HFF-Myc (cell line): Measurements from ENCODE around the gene LMCD1.

Experiments used
- DNase-seq: peaks from one replicate; pipeline ENCODE4 v3.0.0-alpha.2; 2011; ENCODE audit warnings: low read depth; ENCODE audit errors: extremely low read depth
- H3K4me3 ChIP-seq: replicated peaks from 2 replicates; pipeline ENCODE4 v1.5.1; 2011; ENCODE audit warnings: low read depth, mild to moderate bottlenecking, control low read depth, low read length
- CTCF ChIP-seq: IDR thresholded peaks from 2 replicates; pipeline ENCODE4 v1.5.1; 2012; ENCODE audit warnings: mild to moderate bottlenecking, low read depth, low read length, control low read depth; ENCODE audit errors: missing control alignments

Gene LMCD1

DNA sequence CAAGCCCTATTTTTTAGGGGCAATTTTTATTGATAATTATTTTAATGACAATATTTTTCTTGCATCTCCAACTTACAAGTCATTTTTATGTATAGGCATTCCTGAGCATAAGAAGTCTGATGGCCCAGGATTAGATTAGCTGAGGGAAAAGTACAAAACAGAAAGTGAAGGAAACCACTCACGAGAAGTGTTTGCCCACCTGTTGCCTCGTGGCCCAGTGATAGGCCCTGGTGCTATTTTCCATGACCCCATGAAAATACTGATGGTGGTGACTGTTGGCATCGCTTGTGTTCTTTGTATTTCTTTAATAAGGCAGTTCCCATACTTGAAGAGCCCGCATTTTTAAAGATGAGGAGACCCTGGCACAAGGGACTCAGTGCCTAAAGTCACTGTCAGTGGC is 7.9 kb upstream of the LMCD1 start:
- no peak for TF ChIP-seq CTCF
- H3K4me3 ChIP-seq, result no peak overlapping the region
- DNase-seq, result no peak

DNA sequence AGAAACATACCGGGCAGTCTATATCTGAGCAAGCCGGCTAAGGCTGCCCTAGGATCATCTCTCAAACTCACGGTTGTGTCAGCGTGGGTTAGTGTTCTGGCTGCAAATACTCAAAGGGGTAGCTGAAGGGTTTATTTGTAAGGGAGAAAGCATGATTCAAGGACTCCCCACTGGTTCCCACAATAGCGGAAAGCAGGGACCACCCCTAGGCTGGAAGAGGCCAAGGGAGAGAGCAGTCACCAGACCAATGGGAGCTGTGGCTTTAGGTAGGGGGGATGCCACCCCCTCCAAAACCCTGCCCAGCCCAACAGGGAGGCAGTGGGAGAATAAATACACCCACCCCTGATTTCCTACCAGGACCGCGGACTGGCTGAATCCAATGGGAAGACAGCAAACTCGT is 7.3 kb upstream of the LMCD1 start:
- TF ChIP-seq CTCF, result no peak

DNA sequence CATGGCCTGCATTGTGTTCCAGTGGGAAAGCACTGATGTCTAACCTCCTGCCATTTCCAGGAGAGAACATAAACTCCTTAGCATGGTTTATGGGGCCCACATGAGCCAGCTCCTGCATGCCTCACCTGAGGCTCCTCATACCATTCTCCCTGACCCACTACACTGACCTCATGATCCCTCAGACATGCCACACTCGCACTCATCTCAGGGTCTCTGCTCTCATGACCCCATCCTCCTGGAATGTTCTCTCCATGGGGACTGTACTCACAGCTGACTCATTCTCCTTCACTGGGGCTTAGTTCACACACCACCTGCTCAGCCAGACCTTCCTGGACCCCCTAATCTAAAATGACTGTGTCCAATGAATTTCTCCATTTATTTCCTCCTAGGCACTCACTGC is 4.0 kb upstream of the LMCD1 start:
- no peak overlapping the region for H3K4me3 ChIP-seq
- TF ChIP-seq CTCF, result no peak
- DNase-seq, result no peak

More for the DNA sequence above, 7.3 kb upstream of the LMCD1 start:
- H3K4me3 ChIP-seq, result no peak overlapping the region
- no peak for DNase-seq

- no peak for DNase-seq
- no peak for TF ChIP-seq CTCF
- H3K4me3 ChIP-seq, result no peak overlapping the region
These were observed 2.4 kb upstream of the LMCD1 start for GRCh38 chr3:8499181-8499611.

DNA sequence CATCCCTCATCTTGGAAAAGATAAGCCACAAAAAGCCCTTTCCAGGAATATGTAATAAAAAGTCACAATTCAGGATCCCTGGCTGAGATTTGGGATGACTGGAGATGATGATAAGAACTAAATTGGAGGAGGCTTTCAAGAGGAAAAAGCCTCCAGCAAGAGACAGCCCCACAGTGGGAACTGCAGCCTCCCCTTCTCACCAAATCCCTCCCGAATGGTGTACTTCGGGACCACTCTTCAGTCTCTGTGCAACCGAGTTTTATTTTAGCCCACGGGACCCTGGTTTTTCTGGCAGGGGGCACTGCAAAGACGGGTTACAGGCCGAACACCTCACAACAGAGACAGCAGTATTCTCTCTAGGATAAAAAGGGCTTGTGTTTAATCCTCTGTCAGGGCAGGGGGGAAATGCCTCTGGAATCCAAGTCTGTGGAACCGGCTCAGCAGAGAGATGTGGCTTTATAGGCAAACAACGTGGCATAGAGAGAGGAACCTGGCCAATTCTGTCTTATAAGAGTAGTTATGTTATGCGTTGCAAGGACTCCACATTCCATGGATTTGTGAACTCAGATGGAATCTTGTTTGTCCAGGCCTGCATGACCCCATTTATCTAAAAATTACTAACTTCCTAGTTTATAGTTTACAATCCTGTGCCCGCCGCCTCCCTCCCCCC is 1.2 kb upstream of the LMCD1 start:
- TF ChIP-seq CTCF, result no peak
- DNase-seq, result no peak
- no peak overlapping the region for H3K4me3 ChIP-seq

- H3K4me3 ChIP-seq, result peak overlapping the region; percentile 45
- no peak for TF ChIP-seq CTCF
- DNase-seq, result no peak
These were observed 643 bp upstream of the LMCD1 start for GRCh38 chr3:8500989-8501370.

DNA sequence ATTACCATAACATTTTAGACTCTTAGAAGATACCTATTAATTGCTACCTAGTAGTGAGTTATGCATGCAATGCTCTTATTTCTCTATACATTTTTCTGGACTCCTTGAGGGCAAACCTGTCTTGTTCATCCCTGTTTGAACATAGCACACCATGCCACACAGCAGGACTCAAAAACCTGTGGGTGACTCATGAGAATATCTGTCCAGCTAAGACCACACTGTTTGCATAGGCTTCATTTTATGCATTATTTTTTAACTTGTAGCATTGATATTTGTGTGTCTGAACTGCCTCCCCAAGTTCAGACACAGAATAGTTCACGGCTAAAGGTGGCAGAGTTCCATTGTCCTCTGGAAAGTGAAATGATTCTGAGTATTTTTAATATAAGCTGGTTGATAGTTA is 1.8 kb downstream of the LMCD1 start:
- no peak for DNase-seq
- TF ChIP-seq CTCF, result no peak
- H3K4me3 ChIP-seq, result no peak overlapping the region
